Stomach (tissue), 4 donors: ENCODE results near the gene TRPC5OS.

Source experiments
- CTCF ChIP-seq, 7 experiments: fragments of 450-650 bp in 4 of 7; fragments of 200-600 bp in 3 of 7; sonication (generic) in 3 of 7; IDR thresholded peaks; one replicate each; pipeline ENCODE4 v1.5.1; 2016 to 2019; ENCODE audit warnings: antibody characterized with exemption in 7 of 7, control low read depth in 2 of 7, mild to moderate bottlenecking in 1 of 7
- EP300 ChIP-seq: sonication (generic); formaldehyde crosslinking; IDR thresholded peaks from one replicate; pipeline ENCODE4 v1.6.1; 2017; ENCODE audit warnings: antibody characterized with exemption
- POLR2A ChIP-seq, 4 donors: fragments of 450-650 bp; IDR thresholded peaks; one replicate each; pipeline ENCODE4 v1.6.1; 2016; ENCODE audit warnings: antibody characterized with exemption in 4 of 4, control low read depth in 2 of 4, mild to moderate bottlenecking in 1 of 4, moderate library complexity in 1 of 4
- POLR2AphosphoS5 ChIP-seq, 3 donors: sonication (generic); formaldehyde crosslinking; IDR thresholded peaks; one replicate each; pipeline ENCODE4 v1.6.1; 2016; ENCODE audit warnings: antibody characterized with exemption in 3 of 3

DNA sequence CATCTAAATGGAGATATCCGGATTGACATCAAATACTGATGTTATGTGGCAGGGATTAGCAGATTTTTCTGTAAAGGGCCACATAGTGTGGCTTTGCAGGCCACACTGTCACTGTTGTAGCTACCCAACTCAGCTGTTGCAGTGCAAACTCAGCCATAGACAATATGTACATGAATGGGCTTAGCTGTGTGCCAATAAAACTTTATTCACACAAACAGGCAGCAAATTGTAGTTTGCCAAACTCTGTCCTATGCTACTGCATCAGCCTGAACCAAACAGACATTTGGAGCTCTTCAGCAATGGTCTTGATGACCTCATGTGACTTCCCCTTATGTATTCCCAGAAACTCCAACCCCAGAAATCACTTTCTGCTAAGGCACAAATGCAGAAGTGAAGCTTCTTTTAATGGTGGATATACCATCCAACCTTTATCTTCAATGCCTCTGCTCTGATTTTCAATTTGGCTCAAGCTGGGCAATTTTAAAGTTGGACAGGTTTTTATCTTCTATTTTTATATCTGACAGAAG is 18.4 kb upstream of the TRPC5OS start:
- TF ChIP-seq CTCF (IDR thresholded peaks at IDR 0.05) (no peak), POLR2A (IDR thresholded peaks at IDR 0.05) (no peak), POLR2AphosphoS5 (IDR thresholded peaks at IDR 0.05) (no peak), EP300 (no peak)
